Endothelial cell of umbilical vein (primary cell): Measurements from ENCODE around the gene ATXN1. TPM values are rescaled to one million over a fixed set of nuclear protein-coding genes. Genes with fewer than 3 reads are reported as not detected.

Source experiments
- BruUV-seq: library from RNA; stranded (reverse); fragments of 400-500 nt; replicated peaks from 2 replicates; lab custom pipeline; 2021; lab: Mats Ljungman, UMichigan
- CTCF ChIA-PET: fragments of 300-600, 350-600 bp; sonication (Branson Sonifier 250); formaldehyde crosslinking; loops from one replicate; lab custom pipeline; 2021; ENCODE audit warnings: antibody characterized with exemption, inconsistent platforms; lab: Charles Lee
- POLR2A ChIA-PET: fragments of 300-600, 350-600 bp; sonication (Branson Sonifier 250); formaldehyde crosslinking; loops from one replicate; lab custom pipeline; 2021; ENCODE audit warnings: antibody characterized with exemption, inconsistent platforms; lab: Charles Lee
- DNase-seq: peaks from one replicate; pipeline ENCODE4 v3.0.0-alpha.2; 2011; ENCODE audit warnings: low read depth, low spot score
- FAIRE-seq: peaks from 2 replicates; lab custom pipeline; 2011; peaks lifted over from hg19 to GRCh38; lab: Jason Lieb, UNC
- H2AFZ ChIP-seq: 2 replicates; pipeline ENCODE4 v1.6.0; 2012; ENCODE audit warnings: low read depth, low read length, control low read depth, inconsistent platforms
- H3K27ac ChIP-seq: 2 replicates; pipeline ENCODE4 v1.5.1; 2011; ENCODE audit warnings: low read depth, mild to moderate bottlenecking, control low read depth, low read length, moderate library complexity; ENCODE audit not compliant: insufficient read depth
- H3K27me3 ChIP-seq, 2 experiments: 2 replicates each; pipeline versions ENCODE4 v1.6.0 to v1.6.1; 2011; ENCODE audit warnings: low read length in 2 of 2, mixed read lengths in 1 of 2; ENCODE audit not compliant: control insufficient read depth in 2 of 2, insufficient read depth in 2 of 2
- H3K36me3 ChIP-seq, 2 experiments: 2 replicates in 1 of 2; 3 replicates in 1 of 2; pipeline ENCODE4 v1.5.1; 2011; ENCODE audit warnings: low read length in 2 of 2, mild to moderate bottlenecking in 1 of 2, moderate library complexity in 1 of 2; ENCODE audit not compliant: control insufficient read depth in 2 of 2, insufficient read depth in 2 of 2; ENCODE audit errors: extremely low read depth in 1 of 2
- H3K4me1 ChIP-seq: 3 replicates; pipeline ENCODE4 v1.5.1; 2011; ENCODE audit warnings: mild to moderate bottlenecking, low read length; ENCODE audit not compliant: control insufficient read depth, insufficient read depth; ENCODE audit errors: extremely low read depth
- H3K4me2 ChIP-seq: 2 replicates; pipeline ENCODE4 v1.6.1; 2011; ENCODE audit warnings: low read length, control low read depth, mixed read lengths; ENCODE audit not compliant: insufficient read depth
- H3K4me3 ChIP-seq, 3 experiments: fragments of 200-600 bp in 1 of 3; sonication (generic), shearing (Covaris generic) in 1 of 3; replicated peaks in 1 of 3; 2 replicates each; pipeline ENCODE4 v1.5.1; 2011 to 2016; ENCODE audit warnings: control low read depth in 3 of 3, low read length in 3 of 3, mild to moderate bottlenecking in 2 of 3, inconsistent platforms in 1 of 3, low read depth in 1 of 3, moderate library complexity in 1 of 3; ENCODE audit not compliant: insufficient read depth in 1 of 3
- H3K79me2 ChIP-seq: 2 replicates; pipeline ENCODE4 v1.6.0; 2012; ENCODE audit warnings: low read length, inconsistent platforms; ENCODE audit not compliant: control insufficient read depth, insufficient read depth
- H3K9ac ChIP-seq: replicated peaks from 2 replicates; pipeline ENCODE3; 2011; ENCODE audit warnings: low read length, control low read depth; ENCODE audit not compliant: insufficient read depth; ENCODE audit errors: extremely low read depth
- H3K9me1 ChIP-seq: replicated peaks from 3 replicates; pipeline ENCODE4 v1.6.0; 2011; ENCODE audit warnings: mild to moderate bottlenecking, low read length; ENCODE audit not compliant: control insufficient read depth, insufficient read depth; ENCODE audit errors: extremely low read depth
- H3K9me3 ChIP-seq: replicated peaks from 2 replicates; pipeline ENCODE4 v1.5.1; 2012; ENCODE audit warnings: low read length, inconsistent platforms; ENCODE audit not compliant: control insufficient read depth, insufficient read depth
- H4K20me1 ChIP-seq: replicated peaks from 2 replicates; pipeline ENCODE3; 2011; ENCODE audit warnings: mild to moderate bottlenecking, low read length; ENCODE audit not compliant: control insufficient read depth, insufficient read depth; ENCODE audit errors: extremely low read depth
- CTCF ChIP-seq, 2 donors: IDR thresholded peaks; 1 replicate in 1 of 2; 2 replicates in 1 of 2; pipeline ENCODE4 v1.5.1; 2011; ENCODE audit warnings: low read length in 2 of 2, mild to moderate bottlenecking in 2 of 2, moderate library complexity in 2 of 2, control low read depth in 1 of 2, inconsistent platforms in 1 of 2, low read depth in 1 of 2; ENCODE audit not compliant: insufficient read depth in 1 of 2; ENCODE audit errors: extremely low read depth in 1 of 2
- EZH2 ChIP-seq: IDR thresholded peaks from 2 replicates; pipeline ENCODE4 v1.6.1; 2012; ENCODE audit warnings: borderline replicate concordance, low read depth, mild to moderate bottlenecking, moderate library complexity, low read length, inconsistent platforms; ENCODE audit not compliant: severe bottlenecking
- FOS ChIP-seq: IDR thresholded peaks from 2 replicates; pipeline ENCODE4 v1.6.1; 2011; ENCODE audit warnings: mild to moderate bottlenecking, low read length, moderate library complexity, borderline replicate concordance; ENCODE audit not compliant: insufficient read depth
- GATA2 ChIP-seq: IDR thresholded peaks from 2 replicates; pipeline ENCODE4 v1.7.0; 2011; ENCODE audit warnings: low read depth, mild to moderate bottlenecking, moderate library complexity, mixed read lengths, low read length; ENCODE audit not compliant: insufficient read length, insufficient read depth
- JUN ChIP-seq: IDR thresholded peaks from 2 replicates; pipeline ENCODE4 v1.6.1; 2011; ENCODE audit warnings: borderline replicate concordance, low read depth; ENCODE audit not compliant: insufficient read length, insufficient read depth
- MAX ChIP-seq: IDR thresholded peaks from 2 replicates; pipeline ENCODE4 v1.6.1; 2011; ENCODE audit not compliant: insufficient read depth, insufficient read length
- MYC ChIP-seq: IDR thresholded peaks from one replicate; pipeline ENCODE4 v1.6.1; 2011; ENCODE audit warnings: mild to moderate bottlenecking, low read depth, low read length
- POLR2A ChIP-seq: IDR thresholded peaks from 2 replicates; pipeline ENCODE4 v1.6.1; 2012; ENCODE audit warnings: low read depth, mild to moderate bottlenecking, control low read depth, low read length
- POLR2AphosphoS5 ChIP-seq: IDR thresholded peaks from 2 replicates; pipeline ENCODE4 v1.6.1; 2012; ENCODE audit warnings: low read depth, mild to moderate bottlenecking, control low read depth, low read length, moderate library complexity; ENCODE audit not compliant: insufficient read depth
- dilution Hi-C: fragments of 300-500 bp; cut with MboI; formaldehyde crosslinking; loops from one replicate; pipeline ENCODE4 v1.15.0; 2019; ENCODE audit warnings: low sequenced_read_pairs; ENCODE audit not compliant: extremely low pct_ligation_motif_present
- intact Hi-C: fragments of 100-400 bp; cut with micrococcal nuclease; formaldehyde crosslinking; loops from one replicate; pipeline ENCODE4 v1.10.0; 2022
- polyA plus RNA-seq, 4 experiments: library from polyadenylated mRNA; depleted of rRNA in 3 of 4; stranded (reverse) in 3 of 4; unstranded in 1 of 4; fragments of >200 nt; gene quantifications; 2 replicates each; pipeline versions ENCODE4 v1.2.1 to v1.2.3, GENCODE V29; 2011 to 2012; ENCODE audit warnings: missing spikeins in 1 of 4
- total RNA-seq: library from RNA; stranded (reverse); gene quantifications from 2 replicates; pipeline ENCODE4 v1.2.3, GENCODE V29; 2021

Gene ATXN1
- total and polyA plus RNA-seq, 2 donors (not counting 3 experiments of a cell fraction or from before 2014, with no cell fraction given) = 16.4 to 33.0 TPM

DNA sequence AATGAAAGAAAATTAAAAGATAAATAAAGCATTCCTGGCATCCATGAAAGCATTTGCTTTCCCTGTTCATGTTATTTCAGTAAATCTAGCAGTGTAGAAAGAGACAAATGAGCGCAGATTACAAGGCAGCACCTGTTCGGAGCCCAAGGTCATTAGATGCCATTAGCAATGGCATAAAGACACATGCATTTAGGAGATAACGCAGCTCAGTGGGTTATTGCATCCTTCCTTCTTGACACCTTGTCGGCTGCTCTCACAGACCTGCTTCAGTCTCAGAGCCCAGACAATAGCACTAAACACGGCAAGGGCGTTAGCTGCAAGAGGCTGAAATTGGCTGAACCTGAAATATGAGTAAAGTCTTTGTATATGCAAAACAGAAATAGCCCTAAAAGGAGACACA lies 140.3 kb downstream of the ATXN1 start:
- dilution Hi-C loops (no loop called here), intact Hi-C loops (no loop called here)
- CTCF ChIA-PET = interaction anchor here (1.5 kb wide), 1 partner anchor 141 kb away, joined by 4 read pairs; the partner anchor contains the start of gene ATXN1
- no peak for FAIRE-seq
- no peak overlapping the region for H3K4me2 ChIP-seq
- no peaks in the 10 kb centered on the region for H3K9me3 ChIP-seq
- H3K4me1 ChIP-seq = no peaks in the 10 kb centered on the region
- DNase-seq = no peak
- POLR2A ChIA-PET = no interaction called here
- no peaks in the 10 kb centered on the region for H3K36me3 ChIP-seq
- H3K27me3 ChIP-seq = no peaks in the 10 kb centered on the region
- no peaks in the 10 kb centered on the region for H4K20me1 ChIP-seq
- BruUV-seq = no TSS peak
- no peak overlapping the region for H2AFZ ChIP-seq
- no peak overlapping the region for H3K4me3 ChIP-seq
- no peaks in the 10 kb centered on the region for H3K9me1 ChIP-seq
- H3K79me2 ChIP-seq = no peaks in the 10 kb centered on the region
- no peak overlapping the region for H3K9ac ChIP-seq
- TF ChIP-seq CTCF (IDR thresholded peaks at IDR 0.05; ENCODE audit: extremely low read depth in 1 of 2, insufficient read depth in 1 of 2, low read depth in 1 of 2, low read length in 2 of 2) = no peak
- no peak for TF ChIP-seq FOS
- no peak overlapping the region for H3K27ac ChIP-seq

GRCh38 chr6:16619777-16620176 lies 141.5 kb downstream of the ATXN1 start:
- no TSS peak for BruUV-seq
- no peak overlapping the region for H3K27ac ChIP-seq
- no peaks in the 10 kb centered on the region for H3K36me3 ChIP-seq
- no peak overlapping the region for H2AFZ ChIP-seq
- DNase-seq = no peak
- H3K9ac ChIP-seq = no peak overlapping the region
- TF ChIP-seq CTCF (IDR thresholded peaks at IDR 0.05; ENCODE audit: extremely low read depth in 1 of 2, insufficient read depth in 1 of 2, low read depth in 1 of 2, low read length in 2 of 2) (no peak), MYC (no peak), POLR2A (no peak), POLR2AphosphoS5 (no peak), FOS (no peak), JUN (no peak), MAX (no peak), EZH2 (no peak), GATA2 (no peak)
- no peaks in the 10 kb centered on the region for H3K79me2 ChIP-seq
- dilution Hi-C loops (no loop called here), intact Hi-C loops (no loop called here)
- H4K20me1 ChIP-seq = no peaks in the 10 kb centered on the region
- no peaks in the 10 kb centered on the region for H3K9me1 ChIP-seq
- no peak overlapping the region for H3K4me3 ChIP-seq
- ChIA-PET CTCF (interaction anchor here (1.0 kb wide), 1 partner anchor 13 kb away, joined by 3 read pairs; no protein-coding TSS in a partner anchor), POLR2A (no interaction called here)
- no peak for FAIRE-seq
- no peaks in the 10 kb centered on the region for H3K27me3 ChIP-seq
- H3K4me2 ChIP-seq = no peak overlapping the region
- H3K4me1 ChIP-seq = no peaks in the 10 kb centered on the region
- H3K9me3 ChIP-seq = no peaks in the 10 kb centered on the region
